ENCODE results near the gene ZFHX3.

The ZFHX3 gene

DNA sequence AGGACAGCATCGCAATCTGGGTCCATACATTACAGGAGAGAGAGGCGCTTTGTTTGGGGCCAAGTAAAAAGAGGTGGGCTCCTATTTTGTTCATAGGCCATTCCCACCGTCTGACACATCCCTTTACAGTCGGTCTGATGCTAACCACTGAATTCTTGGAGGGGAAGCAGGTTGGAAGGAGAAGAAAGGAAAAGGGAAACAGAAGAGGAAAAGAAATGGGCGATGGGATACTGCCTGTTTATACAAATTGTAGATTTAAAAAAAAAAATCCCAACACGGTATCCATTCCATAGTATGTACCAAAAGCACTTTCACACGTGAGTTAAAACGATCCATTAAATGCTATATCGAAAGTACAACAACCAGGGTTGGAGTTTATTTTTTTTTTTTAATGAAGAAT, 4.0 kb upstream of the ZFHX3 start:
- peak overlapping the region; percentile 97; the same call in 1 of the 2 replicates for H3K27ac ChIP-seq
- no peak for TF ChIP-seq ZFX (IDR thresholded peaks at IDR 0.05)
- TF ChIP-seq, protein P1, sequence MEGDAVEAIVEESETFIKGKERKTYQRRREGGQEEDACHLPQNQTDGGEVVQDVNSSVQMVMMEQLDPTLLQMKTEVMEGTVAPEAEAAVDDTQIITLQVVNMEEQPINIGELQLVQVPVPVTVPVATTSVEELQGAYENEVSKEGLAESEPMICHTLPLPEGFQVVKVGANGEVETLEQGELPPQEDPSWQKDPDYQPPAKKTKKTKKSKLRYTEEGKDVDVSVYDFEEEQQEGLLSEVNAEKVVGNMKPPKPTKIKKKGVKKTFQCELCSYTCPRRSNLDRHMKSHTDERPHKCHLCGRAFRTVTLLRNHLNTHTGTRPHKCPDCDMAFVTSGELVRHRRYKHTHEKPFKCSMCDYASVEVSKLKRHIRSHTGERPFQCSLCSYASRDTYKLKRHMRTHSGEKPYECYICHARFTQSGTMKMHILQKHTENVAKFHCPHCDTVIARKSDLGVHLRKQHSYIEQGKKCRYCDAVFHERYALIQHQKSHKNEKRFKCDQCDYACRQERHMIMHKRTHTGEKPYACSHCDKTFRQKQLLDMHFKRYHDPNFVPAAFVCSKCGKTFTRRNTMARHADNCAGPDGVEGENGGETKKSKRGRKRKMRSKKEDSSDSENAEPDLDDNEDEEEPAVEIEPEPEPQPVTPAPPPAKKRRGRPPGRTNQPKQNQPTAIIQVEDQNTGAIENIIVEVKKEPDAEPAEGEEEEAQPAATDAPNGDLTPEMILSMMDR (conservative IDR thresholded peaks at IDR 0.05) = no peak

DNA sequence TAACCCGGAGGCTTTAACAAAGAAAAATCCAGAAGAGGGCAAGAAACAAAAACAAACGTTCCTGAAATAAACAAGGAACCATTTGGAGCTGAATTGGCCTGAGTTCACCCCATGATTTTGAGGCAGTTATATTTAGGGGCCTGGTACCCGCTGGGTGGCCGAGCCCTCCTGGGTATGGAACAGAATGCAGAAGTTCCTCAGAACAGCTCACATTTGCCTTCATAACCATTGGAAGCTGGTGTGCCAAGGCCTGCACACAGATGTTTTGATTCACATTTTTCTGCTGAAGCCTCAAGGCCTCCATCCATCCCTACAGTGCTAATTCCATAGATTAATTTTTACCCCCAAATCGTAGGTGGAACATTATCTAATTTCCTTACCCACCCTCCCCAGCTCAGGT, 3.3 kb upstream of the ZFHX3 start:
- peak overlapping the region; percentile 97 for H3K27ac ChIP-seq
- no peak for TF ChIP-seq ZFX (IDR thresholded peaks at IDR 0.05)
- TF ChIP-seq, protein P1 (conservative IDR thresholded peaks at IDR 0.05) = no peak

DNA sequence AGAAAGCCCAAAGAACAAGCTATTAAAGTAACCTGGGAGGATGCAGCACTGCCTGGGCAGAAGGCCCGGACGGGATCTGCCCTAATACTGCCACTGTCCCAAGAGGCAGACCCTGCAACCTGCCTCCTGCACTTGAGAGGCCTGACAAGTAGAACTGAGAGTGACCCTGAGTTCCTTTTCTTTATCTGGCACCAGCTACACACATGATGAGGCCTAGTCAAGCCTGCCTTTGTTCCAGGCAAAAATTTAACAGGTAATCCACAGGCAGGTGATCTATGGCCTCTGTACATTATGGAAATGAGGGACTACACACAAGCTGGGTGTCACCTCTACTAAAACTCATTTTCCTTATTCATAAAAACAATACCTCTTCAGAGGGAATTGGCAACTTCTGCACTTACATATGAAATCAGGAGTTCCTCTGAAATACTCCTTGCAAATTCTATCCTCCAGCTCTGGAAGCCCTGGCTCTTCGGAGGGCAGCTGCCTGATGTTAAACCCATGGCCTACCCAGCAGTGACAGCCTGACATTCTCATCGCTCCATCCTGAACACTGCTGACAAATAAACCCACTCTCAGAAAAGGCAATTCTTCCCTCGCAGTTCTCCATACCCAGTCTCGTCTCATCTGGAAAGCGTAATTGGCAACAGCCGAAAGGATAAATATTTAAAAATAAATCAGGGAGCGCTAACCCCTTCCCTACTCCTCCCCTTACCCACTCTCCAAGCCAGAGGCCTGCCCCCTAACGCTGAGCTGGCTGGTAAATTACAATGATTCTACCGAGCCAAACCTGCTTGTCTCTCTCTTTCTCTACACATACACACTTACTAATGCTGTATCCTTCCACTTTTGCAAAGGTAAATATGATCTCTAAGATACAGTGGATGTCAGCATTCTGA, 2.5 kb upstream of the ZFHX3 start:
- TF ChIP-seq, protein P1 (conservative IDR thresholded peaks at IDR 0.05) = no peak; the same call in none of the 2 replicates
- peak; percentile 52 for TF ChIP-seq ZFX (IDR thresholded peaks at IDR 0.05)
- peak overlapping the region; percentile 97 for H3K27ac ChIP-seq

DNA sequence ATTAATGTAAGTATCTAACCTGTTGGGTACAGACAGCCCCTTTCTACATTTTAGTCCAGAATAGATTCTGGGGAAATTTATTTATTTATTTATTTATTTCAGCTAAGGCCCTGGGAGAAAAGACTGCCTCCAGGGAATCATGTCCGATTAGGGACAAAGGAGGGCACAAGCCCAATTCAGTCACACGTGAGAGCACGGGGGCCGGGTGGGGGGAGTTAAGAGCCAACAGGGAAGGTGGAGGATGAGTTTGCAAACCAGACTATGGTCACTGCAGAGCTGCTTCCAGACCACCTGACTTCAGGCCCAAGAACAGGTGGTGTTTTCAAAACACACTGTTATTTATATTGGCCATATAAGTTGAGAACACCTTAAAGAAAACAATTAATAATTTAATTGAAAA, 1.6 kb upstream of the ZFHX3 start:
- TF ChIP-seq, protein P1 (conservative IDR thresholded peaks at IDR 0.05) = no peak
- TF ChIP-seq ZFX (IDR thresholded peaks at IDR 0.05) = no peak
- peak overlapping the region; percentile 97 for H3K27ac ChIP-seq

DNA sequence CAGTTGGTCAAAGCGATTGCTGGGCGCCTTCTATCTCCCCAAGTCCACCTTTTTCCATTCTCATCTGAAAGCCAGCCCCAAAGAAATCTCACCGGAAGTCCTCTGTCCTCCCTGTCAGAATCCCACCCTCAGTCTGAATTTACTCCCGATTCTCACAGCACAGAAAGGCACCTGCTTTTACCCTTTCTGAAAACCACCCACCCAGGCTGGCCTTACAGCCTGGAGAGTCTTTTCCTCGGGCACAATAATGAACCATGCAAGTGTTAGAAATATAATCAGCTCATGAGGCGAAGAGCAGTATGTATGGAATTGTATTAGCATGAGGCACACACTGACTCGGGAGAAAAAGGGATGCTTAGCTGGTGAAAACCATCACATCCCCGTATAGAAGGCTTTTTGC, 1.2 kb upstream of the ZFHX3 start:
- H3K27ac ChIP-seq = peak overlapping the region; percentile 97
- TF ChIP-seq ZFX (IDR thresholded peaks at IDR 0.05) = no peak
- TF ChIP-seq, protein P1 (conservative IDR thresholded peaks at IDR 0.05) = no peak

DNA sequence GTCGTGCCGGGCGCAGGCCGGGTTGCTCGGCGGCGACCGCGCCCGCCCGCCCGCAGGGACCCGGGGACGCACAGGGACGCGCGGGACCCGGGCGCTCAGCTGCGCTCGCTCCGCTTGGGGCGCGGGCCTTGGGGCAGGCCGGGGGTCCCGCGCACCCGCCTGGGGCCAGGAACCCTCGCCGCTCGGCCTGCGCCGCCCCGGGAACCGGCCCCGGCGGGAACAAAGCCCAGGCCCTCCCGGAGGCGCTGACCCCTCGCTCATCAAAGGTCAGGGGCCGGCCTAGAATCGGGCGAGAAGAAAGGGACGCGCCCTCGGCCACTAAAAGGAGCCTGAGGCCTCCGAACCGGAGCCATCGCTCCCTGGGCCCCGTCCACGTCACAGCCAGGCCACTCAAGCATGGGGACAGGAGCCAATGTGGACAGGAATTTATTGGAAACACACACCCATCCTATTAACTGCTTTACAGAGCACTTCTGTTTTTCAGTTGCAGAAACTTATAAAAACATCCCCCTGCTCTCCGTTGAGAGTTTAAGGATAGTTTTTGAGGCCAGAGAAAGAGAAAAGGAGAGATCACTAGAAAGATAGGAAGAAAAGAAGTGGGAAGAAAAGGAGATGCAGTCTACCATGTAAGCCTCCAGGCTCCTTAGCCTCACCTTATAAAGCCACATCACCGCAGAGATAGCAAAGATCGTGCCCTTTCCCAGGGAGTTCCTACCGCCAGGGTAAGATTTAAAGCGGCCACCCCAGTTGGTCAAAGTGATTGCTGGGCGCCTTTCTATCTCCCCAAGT, 558 bp upstream of the ZFHX3 start:
- peak overlapping the region; percentile 97 for H3K27ac ChIP-seq
- peak; percentile 65 for TF ChIP-seq ZFX (IDR thresholded peaks at IDR 0.05)
- TF ChIP-seq, protein P1 (conservative IDR thresholded peaks at IDR 0.05) = no peak; the same call in none of the 2 replicates

DNA sequence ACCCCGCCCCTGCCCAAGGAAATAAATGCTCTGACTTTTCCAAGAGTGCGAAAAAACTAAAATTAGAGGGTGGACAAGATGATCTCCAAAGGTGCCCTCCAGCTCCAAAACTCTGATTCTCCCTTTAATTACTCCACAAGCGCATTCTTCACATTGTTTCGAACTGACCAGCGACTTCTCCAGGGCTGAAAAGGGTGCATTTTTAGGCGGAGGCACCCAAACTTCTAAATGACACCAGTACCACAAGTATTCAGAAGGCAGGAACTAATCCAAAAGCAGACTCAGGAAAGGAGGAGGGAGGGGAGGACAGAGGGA, 750 bp downstream of the ZFHX3 start:
- TF ChIP-seq ZFX (IDR thresholded peaks at IDR 0.05) = no peak
- TF ChIP-seq, protein P1 (conservative IDR thresholded peaks at IDR 0.05) = no peak

More for the DNA sequence above, 750 bp downstream of the ZFHX3 start:
- H3K27ac ChIP-seq = peak overlapping the region; percentile 97

All from C4-2B (cell line).